Activated CD8-positive, alpha-beta memory T cell treated with anti-CD3 and anti-CD28 coated beads, Interleukin-2, amount 50 U/mL, for 1 hour (primary cell): ENCODE measurements around the gene HMGXB4.
"Not testable (repeated sequence)": the region's sequence is repeated elsewhere in the genome, so short reads cannot be mapped to it uniquely, and the experiment has no call there.

Source experiments
- DNase-seq: peaks from one replicate; pipeline ENCODE4 v3.0.0-alpha.2; 2020; ENCODE audit errors: extremely low read depth

Gene HMGXB4, protein sequence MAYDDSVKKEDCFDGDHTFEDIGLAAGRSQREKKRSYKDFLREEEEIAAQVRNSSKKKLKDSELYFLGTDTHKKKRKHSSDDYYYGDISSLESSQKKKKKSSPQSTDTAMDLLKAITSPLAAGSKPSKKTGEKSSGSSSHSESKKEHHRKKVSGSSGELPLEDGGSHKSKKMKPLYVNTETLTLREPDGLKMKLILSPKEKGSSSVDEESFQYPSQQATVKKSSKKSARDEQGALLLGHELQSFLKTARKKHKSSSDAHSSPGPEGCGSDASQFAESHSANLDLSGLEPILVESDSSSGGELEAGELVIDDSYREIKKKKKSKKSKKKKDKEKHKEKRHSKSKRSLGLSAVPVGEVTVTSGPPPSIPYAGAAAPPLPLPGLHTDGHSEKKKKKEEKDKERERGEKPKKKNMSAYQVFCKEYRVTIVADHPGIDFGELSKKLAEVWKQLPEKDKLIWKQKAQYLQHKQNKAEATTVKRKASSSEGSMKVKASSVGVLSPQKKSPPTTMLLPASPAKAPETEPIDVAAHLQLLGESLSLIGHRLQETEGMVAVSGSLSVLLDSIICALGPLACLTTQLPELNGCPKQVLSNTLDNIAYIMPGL

DNA sequence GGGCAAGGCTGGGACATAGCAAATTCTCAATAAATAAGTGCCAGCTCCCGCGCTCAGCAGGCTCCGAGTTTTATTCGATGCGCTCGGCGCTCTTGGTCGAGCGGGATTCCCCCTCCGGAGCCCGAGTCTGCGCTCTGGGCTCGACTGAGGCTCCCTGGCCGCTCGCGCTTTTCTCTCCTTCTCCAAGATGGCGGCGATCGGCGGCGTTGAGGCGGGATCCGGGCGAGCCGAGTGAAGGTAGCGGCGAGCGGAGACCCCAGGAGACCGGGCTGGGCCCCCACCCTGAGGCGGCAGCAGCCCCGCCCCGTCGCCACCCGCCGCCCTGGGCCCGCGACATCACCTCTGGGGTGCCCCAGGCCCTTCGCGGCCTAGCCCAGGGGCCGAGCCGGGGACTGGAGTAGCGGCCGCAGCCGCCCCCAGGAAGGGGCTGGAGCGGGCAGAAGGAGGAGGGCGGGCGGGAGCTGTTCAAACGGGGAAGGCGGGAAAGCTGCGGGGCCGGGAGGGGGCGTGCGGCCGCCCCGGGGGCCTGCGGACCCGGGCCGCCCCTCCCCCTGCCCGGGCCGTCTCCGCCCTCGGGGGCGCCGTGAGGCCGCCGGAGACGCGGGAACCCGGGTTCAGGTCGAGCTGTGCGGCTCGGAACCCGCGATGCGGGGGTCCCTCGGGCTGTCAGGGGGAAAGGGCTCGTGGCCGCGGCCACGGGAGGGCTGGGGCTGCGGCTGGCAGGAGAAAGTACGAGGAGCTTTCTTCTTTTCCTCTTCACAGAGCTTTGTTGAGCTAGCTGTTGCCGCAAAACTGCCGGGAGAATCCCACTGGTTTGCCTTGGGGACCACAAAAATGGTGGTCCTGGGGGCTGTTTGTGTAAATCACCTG, at the start of gene HMGXB4:
Gene HMGXB4 (plus strand): TSS at position 173 of the 870 bp plus-strand sequence. CDS start 4,898 bp downstream, outside the sequence.
- DNase-seq, result peak; percentile 57

DNA sequence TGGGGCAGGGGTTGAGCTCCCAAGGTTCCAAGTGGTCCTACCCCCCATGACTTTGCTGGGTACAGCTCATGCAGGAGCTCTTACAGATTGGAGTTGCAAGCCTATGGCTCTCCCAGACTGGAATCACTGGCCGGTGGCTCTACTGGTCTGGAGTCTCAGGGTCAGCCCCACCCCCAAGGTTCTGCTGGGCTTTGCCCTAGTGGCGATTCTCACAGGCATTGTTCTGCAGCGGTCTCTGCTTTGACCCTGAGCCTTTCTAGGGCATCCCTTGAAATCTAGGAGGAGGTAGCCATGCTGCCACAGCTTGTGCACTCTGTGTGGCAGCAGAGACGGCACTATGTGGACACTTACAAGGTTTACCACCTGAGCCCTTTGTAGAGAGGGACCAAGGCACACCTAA, 49.3 kb upstream of the HMGXB4 start:
- no peak for DNase-seq

DNA sequence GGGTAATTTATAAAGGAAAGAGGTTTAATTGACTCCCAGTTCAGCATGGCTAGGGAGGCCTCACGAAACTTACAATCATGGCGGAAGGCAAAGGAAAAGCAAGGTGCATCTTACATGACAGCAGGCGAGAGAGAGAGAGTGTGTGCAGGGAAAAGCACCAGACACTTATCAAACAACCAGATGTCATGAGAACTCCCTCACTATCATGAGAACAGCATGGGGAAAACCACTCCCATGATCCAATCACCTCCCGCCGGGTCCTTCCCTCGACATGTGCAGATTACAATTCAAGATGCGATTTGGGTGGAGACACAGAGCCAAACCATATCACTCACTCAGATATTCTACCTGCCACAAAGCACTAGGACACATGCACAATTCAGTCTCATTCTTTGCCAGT, 48.1 kb upstream of the HMGXB4 start:
- DNase-seq, result no peak

DNA sequence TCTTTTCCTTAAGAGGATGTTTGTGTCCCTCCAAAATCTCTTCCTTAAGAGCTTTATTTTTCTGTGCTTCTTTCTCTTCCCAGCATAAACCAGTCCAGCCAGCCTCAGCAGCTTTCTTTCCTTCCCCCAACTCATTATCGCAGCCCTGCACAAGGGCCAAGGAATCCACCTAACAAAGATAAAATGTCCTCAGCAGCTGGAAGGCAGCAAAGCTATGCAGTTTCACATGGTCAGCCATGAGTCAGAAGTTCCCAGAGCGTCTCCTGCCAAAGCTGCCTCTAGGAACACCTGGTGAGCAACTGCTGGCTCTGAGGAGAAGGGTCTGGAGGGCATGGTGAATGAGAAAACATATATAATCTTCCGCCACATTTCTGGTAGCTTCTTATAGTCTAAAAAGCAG, 45.3 kb upstream of the HMGXB4 start:
- no peak for DNase-seq

DNA sequence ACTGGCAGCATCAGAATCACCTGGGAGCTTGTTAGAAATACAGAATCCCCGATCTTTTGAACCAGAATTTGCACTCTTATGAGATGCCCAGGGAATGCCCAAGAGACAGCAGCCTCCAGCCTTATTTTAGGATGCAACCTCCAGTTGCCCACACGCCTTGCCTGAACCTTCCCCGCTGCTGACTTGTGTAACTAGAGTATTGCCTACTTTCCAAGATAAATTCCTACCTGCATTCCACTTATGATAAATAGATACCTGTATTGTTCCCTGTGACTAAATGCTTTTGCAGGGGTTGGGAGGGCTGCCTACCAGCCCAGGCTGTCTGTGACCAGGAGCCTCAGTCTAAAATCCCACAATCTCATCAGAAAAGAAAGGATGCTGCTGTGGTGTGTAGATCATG, 44.3 kb upstream of the HMGXB4 start:
- DNase-seq, result no peak

DNA sequence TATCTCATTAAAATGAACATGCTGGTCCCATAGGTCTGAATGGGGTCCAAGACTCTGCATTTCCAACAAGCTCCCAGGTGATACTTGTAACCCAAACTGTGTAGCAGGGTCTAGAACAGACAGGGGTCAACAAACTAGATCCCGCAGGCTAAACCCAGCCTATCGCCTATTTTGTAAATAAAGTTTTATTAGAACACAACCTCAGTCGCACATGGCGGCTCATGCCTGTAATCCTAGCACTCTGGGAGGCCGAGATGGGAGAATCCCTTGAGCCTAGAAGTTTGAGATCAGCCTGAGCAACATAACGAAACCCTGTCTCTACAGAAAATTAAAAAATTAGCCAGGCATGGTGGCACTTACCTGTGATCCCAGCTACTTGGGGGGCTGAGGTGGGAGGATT, 42.3 kb upstream of the HMGXB4 start:
- no peak for DNase-seq

DNA sequence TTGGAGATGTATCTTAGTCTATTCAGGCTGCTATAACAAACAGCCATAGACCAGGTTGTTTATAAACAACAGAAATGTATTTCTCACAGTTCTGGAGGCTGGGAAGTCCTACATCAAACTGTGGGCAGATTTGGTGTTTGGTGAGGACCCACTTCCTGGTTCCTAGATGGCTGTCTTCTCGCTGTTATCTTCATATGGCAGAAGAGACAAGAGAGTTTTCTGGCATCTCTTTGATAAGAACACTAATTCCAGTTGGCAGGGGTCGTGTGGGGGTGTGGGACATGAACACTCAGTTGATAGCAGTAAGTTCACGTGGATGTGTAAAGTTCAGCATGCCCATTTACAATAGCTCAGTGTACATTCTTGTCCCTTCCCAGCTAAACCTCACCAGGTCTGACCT, 41.3 kb upstream of the HMGXB4 start:
- DNase-seq, result no peak

DNA sequence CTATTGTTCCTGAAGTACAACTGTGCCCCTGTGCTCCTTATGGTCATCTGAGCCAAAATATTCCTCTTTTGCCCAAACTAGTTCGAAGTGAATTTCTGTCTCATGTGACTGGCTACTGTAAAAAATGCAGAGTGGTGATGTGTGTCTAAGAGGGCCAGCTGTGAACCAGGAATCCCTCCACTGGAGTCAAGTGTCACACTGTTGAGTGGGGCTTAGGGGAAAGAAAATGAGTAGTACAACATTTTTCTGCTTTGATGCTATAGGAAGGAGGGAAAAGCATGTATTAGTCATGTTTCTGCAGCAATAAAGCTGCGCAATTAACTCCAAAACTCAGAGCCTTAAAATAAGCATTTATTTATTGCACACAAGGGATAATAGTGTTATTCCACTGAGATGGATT, 39.8 kb upstream of the HMGXB4 start:
- DNase-seq, result no peak

DNA sequence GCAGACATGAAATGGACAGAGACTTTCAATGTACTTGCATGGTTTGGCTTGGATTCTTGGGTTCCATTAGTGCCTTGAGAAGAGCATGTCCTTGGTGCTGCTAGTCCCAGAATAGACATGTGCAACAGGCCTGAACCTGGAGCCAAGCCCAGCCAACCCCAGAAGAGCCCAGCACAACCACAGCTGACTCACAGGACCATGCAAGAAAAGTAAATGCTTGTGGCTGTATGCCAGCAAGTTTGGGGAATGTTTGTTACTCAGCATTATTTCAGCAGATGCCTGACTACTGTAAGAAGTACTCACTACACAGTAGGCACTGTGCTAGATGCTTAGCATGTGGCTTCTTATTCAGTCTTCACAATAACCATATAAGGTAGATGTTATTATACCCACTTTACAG, 39.2 kb upstream of the HMGXB4 start:
- DNase-seq, result no peak

DNA sequence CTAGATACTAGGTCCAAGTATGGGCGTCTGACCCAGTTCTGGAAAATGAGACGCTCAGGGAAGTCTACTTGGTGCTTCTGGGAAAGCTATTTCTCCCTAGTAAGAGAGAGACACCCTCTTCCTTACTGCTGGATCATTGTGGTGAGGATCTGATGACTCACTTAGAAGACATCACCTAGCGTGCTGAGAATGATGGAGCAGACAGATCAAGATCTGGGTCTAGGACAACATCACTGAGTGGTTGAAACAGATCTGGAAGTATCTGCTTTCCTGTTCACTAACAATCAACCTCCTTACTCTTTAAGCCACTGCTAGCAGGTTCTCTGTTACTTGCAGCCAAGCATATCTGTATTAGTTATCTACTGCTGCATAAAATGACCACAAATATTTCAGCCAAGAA, 38.3 kb upstream of the HMGXB4 start:
- DNase-seq, result no peak

DNA sequence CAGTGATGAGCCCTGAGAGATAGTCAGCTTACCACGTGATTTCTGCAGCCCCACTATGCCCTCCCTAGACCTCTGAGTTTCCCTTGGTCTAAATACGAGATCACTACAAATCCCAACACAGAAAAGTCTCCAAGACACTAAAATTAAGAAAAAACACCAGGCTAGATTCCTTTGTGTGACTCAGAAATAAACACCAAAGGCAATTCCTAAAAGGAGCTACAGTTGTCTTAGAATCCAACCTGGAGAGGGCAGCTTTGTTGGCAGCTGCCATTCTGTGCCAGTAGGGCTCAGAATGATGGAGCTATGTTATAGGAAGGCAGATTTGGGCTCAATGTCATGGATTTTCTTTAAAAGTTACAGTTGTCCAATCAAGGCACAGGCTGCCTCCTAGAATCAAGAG, 37.1 kb upstream of the HMGXB4 start:
- DNase-seq, result no peak

DNA sequence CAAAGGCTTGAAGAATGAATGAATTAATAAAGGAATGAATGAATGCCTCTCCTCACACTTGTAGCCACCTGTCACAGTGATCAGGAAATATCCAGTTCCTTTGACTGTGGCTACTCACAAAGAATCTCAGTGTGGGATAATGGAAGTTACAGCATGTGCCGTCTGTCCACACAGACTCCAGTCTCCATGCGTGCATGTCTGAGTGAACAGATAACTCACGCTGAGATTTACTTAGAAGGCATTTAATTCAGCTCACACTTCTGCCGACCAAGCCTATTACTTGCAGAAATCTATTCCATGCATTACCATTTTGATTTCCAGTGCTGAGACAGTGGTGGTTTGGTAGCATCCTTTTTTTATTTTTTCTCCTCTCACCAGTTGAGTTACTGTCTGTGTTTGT, 32.3 kb upstream of the HMGXB4 start:
- DNase-seq, result no peak

DNA sequence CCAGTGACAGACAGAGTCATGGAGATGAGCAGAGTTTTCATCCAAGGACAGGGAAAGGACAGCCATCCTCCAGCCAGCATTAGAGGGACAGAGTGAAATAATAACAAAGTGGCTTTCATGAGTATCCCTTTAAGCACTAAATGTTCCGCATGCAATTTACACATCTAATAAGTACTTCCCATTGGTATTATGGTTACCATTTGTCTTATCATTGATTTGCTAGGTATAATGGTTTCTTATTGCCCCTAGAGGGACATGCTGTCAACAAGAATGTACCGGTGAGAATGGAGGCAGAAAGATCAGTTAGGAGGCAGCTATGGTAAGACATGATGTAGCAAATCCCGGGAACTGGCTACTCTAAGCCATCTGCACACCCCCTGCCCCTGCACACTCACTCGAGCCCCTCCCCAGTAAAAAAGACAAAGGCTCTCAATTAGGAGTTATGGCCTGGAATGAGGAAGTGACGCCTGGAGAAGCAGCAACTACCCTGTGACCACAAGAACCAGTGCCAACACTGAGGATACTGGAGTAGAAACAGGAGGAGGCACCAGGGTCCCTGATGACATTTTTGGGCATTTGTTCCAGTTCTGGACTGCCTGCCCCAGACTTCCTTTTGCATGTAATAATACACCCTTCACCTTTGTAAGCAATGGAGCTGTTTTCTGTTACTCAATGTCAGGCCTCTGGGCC, 30.2 kb upstream of the HMGXB4 start:
- no peak for DNase-seq

DNA sequence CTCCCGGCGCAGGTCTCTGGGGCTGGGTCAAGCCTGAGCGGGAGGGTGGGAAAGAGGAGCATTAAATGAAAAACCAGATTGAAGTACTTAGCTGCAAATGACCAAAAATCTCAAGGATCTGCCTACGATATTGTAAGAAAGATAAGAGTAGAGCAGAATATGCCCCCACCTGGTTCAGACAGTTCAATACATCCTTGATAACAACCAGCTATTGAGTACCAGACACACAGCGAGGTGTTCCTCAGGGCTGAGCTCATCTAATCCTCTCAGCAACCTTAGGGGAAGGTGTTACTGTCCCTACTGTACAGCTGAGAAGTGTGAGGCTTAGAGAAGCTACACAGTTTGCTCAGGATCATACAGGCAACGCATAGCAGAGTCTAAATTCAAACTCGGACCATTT, 27.4 kb upstream of the HMGXB4 start:
- no peak for DNase-seq

DNA sequence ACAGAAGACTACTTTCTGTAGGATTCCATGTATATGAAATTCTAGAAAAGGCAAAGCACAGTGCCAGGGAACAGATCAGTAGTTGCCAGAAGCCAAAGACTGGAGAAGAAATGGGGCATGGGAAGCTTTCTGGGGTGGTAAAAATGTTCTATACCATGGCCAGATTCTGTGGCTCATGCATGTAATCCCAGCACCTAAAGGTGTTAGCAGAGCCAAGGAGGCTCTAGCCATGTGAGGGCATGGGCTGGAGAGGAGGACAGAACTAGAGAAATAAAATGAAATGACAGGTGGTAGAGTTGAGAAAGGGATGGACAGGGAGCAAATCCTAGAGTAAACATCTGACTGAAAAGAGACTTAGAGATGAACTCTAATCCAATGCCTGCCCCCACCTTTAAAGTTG, 26.9 kb upstream of the HMGXB4 start:
- no peak for DNase-seq

DNA sequence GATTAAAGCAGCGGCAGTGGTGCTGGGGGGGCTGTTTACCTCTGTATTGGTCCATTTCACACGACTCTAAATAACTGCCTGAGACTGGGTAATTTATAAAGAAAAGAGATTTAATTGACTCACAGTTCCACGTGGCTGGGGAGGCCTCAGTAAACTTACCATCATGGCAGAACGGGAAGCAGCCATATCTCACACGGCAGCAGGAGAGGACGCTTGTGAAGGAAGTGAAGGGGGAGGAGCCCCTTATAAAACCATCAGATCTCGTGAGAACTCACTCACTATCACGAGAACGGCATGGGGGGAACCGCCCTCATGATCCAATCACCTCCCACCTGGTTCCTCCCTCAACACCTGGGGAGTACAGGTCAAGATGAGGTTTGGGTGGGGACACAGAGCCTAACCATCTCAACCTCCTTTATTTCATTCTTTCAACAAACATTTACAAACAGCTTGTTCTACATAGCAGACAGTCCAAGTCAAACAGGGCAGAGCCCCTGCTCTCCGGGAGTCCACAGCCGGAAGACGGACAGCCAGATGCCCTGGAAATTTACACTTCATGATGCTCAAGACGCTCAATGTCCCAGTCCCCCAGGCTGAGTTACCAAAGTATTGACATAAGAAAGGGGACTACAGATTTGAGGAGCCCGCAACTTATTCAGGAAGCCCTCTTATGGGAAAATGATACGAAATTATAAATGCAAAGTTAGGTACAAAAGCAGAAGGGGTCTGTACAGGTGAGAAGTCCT, 26.3 kb upstream of the HMGXB4 start:
- DNase-seq, result no peak

DNA sequence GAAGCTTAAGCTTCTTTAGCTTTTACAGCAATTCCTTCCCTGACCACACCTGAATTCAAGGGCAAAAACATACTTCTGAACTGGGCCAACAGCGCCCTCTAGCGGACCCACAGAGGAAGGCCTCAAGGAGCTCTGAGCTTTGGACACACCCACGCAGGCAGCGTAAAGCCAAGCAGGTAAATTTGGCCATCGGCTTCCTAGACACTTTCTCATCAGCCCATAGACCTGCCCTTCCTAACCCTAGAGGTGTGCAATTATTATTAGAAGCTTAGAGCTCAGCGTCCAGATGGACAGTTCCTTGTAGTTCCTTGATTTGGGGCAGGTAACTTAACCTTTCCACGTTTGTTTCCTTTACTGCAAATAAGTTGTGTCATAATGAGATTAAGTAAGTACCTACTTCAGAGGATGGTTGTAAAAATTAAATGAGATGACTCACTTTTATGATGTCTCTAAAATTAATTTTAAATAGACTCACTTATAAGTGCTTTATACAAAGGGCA, 25.7 kb upstream of the HMGXB4 start:
- peak; percentile 32 for DNase-seq

DNA sequence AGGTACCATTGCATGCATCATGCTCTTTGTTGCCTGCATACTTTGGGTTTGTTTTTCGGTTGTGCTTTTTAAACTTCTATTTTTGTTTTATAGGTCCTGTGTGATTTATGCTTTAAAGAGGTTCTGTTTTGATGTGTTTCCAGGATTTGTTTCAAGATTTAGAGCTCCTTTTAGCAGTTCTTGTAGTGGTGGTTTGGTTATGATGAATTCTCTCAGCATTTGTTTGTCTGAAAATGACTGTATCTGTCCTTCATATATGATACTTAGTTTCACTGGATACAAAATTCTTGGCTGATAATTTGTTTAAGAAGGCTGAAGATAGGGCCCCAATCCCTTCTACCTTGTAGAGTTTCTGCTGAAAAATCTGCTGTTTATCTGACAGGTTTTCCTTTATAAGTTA, 18.5 kb upstream of the HMGXB4 start:
- not testable (repeated sequence) for DNase-seq

DNA sequence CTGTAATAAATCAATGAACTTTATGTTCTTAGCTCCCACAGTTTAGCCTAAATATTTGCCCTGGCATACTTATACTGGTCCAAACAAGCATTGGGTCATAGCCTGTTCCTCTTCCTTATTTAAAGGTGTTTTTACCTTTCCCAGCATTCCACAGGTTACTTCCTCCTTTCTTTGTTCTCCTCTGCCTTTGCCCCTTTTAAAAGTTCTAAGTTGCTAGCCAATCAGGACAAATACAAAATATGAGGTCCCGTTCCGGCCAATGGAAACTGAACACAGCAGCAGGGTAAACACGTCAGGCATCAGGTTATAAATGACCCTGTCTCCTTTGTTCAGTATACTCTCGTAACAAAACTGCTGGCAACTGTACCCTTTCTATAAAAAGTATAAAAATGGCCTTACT, 12.8 kb upstream of the HMGXB4 start:
- DNase-seq, result not testable (repeated sequence)

DNA sequence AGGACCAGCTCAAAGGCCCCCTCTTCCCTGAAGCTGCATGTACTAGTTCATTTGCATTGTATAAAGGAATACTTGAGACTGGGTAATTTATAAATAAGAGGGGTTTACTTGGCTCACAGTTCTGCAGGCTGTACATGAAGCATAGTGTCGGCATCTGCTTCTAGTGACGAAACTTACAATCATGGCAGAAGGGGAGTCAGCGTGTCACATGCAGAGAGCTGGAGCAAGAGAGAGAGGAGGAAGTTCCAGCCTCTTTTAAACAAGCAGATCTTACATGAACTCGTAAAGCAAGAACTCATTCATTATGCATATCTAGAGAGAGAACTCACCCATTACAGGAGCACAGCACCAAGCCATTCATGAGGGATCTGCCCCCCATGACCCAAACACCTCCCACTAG, 7.1 kb upstream of the HMGXB4 start:
- no peak for DNase-seq

DNA sequence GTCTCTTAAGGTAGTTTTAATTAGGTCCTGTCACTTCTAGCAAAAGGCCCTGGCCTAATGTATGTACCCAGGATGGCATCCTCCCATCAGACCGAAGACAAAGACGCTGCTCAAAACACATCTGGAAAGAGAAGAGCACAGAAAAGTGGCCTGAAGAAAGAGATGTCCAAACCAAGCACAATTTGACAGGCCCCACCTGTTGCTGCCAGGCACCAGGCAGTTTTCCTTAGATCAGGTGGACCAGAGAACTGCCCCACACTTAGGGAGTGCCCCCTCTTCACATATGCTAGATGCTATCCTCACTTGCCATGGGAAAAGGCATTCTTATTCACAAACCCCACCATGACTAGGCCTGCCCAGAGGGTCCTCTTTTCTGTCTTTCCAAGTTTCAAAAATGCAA, 3.3 kb upstream of the HMGXB4 start:
- no peak for DNase-seq
